HG03103 (cell line): Measurements from ENCODE around the gene P3H3.

ENCODE experiments used
- ATAC-seq: cut with Tn5 transposase; IDR thresholded peaks from one replicate; pipeline ENCODE4 v1.9.1; 2021; ENCODE audit warnings: low read depth; ENCODE audit not compliant: unreplicated experiment

The P3H3 gene

DNA sequence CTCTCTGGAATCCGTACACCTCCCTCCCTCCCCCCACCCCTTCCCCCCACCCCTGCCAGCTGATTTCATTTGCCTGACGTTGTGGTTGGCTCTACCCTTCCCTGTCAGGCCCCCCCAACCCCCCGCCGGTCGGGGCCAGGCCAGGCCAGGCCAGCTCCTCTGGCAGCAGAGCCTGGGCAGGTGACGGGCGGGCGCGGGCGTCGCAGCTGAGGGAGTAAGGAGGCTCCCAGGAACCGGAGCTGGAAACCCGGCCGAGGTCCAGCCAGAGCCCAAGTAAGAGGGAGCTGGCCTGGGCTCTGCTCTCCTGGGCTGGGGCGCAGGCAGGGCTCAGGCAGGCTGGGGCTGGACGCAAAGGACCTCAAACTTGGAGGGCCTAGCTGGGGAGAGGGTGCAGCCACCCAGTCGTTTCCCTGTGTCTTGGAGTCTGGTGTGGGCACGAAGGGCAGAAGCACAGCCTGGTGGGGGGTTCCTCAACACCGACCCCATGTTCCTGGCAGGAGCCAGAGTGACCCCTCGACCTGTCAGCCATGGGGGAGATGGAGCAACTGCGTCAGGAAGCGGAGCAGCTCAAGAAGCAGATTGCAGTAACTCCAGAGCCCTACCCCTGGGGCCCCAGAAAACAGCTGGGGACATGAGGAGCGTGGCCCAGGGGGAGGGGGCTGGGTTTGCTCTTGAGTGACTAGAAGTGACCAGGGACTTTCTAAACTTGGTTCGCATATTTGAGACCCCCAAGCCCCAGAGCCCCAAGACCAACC lies 12.7 kb downstream of the P3H3 start, which contains the start of gene GNB3:
Gene GNB3, plus strand, starts transcription at position 165 of the 755 bp plus-strand sequence. Its CDS starts 363 bp downstream, at position 528.
- no peak for ATAC-seq

DNA sequence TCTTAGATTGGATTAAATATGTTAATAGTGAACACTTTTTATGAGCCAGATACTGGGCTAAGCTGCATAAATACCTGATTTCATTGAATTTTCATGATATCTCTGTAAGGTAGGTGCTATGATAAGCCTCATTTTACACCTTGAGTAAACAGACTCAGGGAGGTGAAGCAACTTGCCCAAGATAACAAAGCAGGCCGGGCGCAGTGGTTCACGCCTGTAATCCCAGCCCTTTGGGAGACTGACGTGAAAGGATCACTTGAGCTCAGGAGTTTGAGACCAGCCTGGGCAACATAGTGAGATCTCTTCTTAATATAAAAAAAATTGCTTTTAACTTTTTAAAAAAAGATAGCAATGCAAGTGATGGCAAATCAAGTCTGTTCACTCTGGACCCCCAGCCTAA lies 13.9 kb downstream of the P3H3 start:
- ATAC-seq: no peak

DNA sequence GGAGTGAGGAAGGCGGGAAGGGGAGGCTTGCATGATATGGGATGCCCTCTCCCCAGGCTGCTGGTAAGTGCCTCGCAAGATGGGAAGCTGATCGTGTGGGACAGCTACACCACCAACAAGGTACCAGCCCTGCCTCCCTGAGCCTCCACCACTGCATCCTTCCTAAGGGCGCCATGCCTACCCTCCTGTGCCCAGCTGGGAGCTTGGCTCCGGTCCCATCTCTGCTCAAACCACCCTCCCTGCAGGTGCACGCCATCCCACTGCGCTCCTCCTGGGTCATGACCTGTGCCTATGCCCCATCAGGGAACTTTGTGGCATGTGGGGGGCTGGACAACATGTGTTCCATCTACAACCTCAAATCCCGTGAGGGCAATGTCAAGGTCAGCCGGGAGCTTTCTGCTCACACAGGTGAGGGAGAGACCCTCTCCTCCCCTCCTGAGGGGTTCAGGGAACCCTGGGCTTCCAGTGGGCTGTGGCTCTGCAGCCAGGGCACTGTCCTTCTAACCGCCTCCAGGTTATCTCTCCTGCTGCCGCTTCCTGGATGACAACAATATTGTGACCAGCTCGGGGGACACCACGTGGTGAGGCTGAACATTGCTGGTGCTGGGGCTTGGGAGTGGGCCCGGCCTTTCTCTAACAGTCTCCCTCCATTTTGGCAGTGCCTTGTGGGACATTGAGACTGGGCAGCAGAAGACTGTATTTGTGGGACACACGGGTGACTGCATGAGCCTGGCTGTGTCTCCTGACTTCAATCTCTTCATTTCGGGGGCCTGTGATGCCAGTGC lies 15.1 kb downstream of the P3H3 start:
- no peak for ATAC-seq

DNA sequence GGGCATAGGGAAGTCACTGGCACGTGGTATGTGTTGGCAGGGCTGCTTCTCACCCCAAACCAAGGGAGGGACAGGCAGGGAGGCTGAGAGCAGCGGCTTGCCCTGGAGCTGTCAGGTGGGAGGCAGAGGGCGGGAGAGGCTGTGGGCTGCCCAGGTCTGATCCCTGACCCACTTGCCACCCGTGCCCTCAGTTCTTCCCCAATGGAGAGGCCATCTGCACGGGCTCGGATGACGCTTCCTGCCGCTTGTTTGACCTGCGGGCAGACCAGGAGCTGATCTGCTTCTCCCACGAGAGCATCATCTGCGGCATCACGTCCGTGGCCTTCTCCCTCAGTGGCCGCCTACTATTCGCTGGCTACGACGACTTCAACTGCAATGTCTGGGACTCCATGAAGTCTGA lies 17.2 kb downstream of the P3H3 start:
- no peak for ATAC-seq

DNA sequence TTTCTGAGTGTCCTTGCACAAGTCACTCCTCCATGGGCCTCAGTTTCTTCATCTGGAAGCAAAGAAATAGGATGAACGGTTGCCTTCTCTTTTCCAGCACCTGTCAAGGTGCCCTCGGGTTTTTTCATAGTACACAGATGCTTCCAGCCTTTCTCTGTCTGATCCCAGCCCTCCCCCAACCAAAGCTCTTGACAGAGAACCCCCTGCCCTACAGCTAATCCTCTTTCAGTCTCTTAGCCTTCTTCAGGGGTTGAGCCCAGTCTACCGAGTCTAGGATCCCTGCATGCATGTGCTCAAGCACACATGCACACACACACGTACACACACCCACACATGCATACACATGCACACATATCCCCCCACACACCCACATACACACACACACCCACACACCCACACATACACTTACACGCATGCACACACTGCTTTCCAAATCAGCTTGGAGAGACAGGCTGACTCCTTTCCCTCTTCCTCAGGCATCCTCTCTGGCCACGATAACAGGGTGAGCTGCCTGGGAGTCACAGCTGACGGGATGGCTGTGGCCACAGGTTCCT lies 18.2 kb downstream of the P3H3 start:
- no peak for ATAC-seq

DNA sequence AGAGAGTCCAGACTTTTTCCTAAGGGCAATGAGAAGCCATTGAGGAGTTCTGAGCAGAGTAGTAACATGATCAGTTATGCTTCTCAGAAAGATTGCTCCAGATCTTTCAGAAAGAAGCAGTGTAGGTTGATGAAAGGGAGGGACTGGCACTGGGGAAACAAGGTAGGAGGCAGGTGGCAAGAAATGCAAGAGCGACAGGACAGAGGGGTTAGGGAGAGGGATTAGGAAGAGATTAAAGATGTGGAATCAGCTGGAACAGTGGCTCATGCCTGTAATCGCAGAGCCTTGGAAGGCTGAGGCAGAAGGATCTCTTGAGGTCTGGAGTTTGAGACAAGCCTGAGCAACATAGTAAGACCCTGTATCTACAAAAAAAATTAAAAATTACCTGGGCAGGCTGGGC lies 19.5 kb downstream of the P3H3 start:
- no peak for ATAC-seq

DNA sequence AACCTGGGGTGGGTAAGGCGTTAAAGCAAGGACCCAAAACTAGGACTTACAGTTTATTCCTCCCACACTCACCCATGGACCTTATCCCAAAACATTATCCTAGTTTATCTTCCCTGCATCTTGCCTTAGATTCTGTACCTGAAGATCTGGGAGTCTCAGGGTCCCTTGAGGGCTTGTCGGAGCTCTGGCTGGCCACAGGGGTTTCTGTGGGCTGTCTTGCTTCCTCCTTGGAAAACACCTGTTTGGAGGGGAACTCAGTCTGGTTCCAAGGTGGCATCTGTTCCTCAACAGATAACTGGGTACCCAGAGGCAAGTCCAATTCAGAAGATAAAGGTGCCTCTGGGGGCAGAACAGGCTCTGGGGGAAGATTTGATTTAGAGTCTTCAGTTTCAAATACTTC lies 21.2 kb downstream of the P3H3 start:
- ATAC-seq: no peak

DNA sequence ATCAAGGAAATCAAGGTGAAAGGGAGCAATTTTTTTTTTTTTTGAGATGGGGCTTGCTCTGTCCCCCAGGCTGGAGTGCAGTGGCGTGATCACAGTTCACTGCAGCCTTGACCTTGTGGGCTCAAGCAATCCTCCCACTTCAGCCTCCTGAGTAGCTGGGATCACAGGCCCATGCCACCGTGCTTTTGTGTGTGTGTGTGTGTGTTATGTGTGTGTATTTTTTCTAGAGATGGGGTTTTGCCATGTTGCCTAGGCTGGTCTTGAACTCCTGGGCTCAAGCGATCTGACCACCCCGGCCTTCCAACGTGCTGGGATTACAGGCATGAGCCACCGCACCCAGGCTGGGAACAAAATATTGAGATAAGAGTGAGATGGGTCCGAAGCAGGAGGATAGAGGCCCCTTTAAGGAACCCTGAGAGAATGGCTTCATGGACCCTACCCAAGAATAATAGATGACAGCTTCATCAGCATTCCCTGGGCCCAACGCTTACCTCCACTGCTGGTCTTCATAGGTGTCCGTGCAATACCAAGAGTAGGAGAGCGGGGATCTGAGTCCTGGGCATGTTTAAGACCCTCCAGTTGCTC lies 21.9 kb downstream of the P3H3 start:
- ATAC-seq: no peak

DNA sequence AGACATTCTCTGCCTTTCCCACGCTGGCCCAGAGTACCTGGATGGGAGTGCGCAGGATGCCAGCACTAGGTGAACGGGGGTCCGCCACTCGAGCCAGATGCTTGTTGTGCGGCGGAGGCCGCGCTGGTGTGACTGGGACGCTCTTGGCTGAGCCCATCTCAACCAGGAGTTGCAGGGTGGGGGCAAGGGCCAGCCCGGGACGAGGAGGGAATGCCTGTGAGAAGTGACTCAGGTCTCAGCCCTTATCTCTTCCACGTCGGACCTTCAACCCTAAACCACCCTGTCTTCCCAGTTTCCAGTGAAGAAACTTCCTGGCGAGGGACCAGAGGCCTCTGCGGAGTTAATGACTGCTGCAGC lies 22.6 kb downstream of the P3H3 start:
- ATAC-seq: no peak

DNA sequence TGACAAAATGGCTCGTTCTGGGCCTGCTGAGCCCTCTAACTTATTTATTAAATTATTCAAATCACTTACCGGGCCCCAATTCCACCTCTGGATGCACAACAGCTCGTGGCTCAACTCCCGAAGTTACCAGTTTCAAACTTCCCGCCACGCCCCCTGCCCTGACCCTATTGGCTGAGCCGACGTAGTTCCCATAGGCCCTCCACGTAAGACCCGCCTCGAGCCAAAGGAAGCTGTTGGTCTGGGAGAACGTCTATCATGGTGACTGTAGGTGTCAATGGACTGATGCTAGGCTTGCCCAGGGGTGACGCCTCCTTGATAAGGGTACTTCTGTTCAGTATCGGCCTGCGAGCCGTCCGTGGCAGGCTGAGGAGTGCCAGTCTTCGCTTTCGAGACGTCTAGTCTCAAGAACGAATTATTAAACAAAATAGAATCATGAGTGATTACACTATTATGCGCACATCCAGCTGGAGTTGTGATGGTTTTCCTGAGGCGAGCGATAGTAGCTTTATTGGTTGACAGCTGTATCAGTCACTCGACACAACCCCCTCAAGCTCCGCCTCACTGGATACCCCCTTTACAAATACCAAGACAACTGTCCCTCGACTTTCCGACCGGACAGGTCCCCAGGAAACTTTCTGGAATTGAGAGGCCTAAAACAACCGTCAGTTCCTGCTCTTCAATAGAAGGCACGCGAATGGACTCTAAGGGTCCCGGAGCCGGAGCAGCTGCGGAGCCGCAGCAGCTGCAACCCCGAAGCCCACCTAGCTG lies 23.1 kb downstream of the P3H3 start, which contains the start of gene CDCA3:
Gene CDCA3, minus strand, starts transcription at position 134 of the 768 bp plus-strand sequence. CDS start 334 bp downstream, outside the sequence.
- peak; percentile 43 for ATAC-seq

DNA sequence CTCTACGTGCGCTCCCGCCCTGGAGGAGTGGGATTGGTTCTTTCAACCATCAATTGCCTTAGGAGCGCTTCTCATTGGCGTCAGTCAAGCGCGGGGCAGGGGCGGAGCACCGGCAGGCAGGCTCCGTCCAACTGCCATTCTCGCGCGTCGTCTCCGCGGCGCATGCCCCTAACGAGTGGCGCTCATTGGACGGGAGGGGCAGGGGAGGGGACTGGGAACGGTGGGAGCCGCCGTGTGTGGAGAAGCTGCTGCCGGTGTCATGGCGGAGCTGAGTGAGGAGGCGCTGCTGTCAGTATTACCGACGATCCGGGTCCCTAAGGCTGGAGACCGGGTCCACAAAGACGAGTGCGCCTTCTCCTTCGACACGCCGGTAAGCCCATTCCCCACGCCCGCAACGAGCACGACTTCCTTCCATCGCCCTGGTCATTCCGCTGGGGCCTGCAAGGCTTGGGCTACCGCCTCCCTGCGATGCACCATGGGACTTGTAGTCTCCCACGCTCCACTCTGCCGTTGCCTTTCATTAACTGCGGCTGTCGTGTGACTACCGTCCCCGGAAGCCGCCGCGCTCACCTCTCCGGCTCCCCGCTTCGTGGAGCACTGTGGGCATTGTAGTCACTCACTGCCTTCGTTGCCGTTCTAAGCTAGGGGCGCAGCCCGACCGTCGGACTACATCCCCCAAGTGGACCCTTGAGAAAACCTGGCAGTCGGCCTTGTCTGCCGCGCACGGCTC lies 23.9 kb downstream of the P3H3 start, which contains the start of gene USP5:
Gene USP5, plus strand, starts transcription at position 230 of the 730 bp plus-strand sequence. Its CDS starts 30 bp downstream, at position 260.
- ATAC-seq: peak; percentile 68

DNA sequence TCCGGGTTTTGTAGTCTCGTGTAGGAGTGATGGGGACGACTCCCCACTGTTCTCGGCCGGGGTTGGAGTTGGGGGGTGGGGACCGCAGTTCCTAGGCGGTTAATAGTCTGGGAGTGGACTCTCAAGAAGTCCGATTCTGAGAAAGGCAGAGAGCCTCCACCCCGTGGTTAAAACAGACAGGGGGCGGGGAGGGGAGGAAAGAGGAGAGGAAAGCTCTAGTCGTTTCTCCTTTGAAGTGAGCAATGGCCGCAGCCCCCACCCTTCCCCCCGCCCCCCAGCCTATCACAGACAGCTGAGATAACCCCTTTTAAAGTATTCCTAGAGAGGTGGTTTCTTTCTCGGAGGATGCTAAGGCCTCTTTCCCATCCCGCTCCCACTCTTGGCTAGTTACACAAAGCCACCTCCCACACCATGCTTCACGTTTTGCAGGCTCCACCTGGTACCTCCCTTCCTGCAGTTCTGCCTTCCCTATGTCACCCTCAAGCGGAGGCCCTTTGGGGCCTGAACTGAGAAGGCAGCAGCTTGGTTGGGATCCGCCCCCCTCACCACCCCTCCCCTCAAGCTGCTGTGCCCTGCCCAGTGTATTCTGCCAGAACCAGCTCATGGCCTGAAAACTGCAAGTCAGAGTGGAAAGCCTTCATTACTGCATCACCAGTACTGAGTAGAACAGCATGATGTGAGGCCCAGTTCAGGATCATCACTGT lies 24.6 kb downstream of the P3H3 start:
- ATAC-seq: no peak

DNA sequence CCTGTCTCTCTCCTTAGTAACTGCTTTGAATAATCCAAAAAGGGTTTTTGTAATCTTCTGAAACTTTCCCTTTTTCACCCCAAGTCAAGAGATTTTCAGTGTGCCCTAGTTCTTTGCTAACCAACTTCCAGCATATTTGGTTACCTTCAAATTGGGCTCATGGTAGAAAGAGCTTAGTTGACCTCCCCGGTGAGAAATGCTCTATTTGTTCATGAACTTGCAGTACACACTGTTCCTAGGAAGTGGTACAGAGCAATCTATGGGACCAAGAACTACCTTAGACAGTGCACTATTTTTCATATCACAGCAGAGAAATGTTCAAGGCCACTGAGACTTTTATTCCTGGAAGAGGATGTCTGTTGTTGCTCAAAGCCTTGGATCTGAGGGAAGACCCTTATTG lies 25.4 kb downstream of the P3H3 start:
- ATAC-seq: no peak

DNA sequence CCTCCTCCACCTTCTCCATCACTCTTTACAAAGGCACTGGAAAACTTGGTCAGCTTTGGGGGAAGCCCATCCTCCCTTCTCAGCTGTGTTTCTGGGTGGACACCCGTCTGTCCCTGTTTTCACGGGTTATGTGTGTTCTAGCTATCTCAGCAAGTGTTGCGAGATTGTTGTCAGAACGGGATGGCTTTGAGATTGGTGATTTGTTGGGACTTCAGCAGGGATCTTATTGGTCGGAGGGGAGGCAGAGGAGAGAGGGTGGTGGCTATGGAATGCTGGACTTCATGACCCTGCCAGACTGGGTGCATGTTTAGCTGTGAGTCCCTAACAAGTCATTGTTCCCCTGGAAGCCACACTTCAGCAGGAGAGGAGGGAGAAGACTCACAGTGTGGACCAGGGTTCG lies 25.8 kb downstream of the P3H3 start:
- ATAC-seq: no peak

DNA sequence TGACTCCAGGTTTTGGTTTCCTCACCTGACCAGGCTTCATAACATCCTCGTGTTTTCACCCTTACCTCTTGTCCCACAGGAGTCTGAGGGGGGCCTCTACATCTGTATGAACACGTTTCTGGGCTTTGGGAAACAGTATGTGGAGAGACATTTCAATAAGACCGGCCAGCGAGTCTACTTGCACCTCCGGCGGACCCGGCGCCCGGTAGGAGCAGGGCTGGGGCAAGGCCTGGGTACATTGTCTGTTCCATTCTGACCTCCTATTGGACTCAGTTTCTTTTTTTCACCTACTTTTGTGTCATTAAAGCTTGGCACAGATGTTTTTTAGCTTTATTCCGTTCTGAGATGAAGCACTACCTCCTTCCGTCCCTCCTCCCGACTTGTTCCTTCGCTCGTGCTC lies 27.1 kb downstream of the P3H3 start:
- ATAC-seq: no peak

DNA sequence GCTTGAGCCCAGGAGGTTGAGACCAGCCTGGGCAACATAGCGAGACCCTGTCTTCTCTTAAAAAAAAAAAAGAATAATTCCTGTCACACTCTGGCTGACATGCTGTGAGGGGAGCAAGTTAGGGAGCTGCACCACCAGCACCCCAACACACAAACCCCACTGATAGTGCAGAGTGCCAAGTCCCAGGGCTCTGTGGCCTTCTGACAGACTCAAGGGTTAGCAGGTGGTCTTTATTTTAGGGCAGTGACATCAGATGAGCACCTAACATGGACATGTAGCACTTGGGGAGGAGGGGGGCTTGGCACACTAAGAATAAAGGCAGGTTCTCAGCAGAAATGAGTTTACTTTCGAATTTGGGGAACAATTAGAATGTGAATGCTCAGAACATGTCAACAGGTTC lies 30.6 kb downstream of the P3H3 start:
- ATAC-seq: no peak

DNA sequence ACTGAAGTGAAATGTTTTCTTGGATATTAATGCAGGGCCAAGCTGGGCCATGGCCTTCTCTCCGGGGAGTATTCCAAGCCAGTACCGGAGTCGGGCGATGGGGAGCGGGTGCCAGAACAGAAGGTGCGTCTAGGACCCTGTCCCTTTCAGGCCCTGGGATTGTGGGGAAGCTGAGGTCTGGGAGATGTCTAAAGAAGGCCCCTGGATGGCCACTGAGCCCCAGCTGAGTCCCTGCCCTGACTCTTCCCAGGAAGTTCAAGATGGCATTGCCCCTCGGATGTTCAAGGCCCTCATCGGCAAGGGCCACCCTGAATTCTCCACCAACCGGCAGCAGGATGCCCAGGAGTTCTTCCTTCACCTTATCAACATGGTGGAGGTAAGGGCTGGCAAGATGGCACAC lies 31.9 kb downstream of the P3H3 start:
- no peak for ATAC-seq

DNA sequence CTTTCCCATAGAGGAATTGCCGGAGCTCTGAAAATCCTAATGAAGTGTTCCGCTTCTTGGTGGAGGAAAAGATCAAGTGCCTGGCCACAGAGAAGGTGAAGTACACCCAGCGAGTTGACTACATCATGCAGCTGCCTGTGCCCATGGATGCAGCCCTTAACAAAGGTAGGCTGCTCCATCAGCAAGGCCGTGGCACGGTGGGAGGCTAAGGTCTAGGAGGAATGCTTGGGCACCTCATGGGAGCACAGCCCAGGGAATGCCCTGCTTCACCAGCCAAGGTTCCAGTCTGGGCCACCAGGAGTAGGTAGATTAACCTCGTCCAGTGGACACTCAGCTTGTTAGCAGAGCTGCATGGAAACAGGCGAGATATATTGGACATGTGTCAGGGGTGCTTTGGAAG lies 32.7 kb downstream of the P3H3 start:
- no peak for ATAC-seq

DNA sequence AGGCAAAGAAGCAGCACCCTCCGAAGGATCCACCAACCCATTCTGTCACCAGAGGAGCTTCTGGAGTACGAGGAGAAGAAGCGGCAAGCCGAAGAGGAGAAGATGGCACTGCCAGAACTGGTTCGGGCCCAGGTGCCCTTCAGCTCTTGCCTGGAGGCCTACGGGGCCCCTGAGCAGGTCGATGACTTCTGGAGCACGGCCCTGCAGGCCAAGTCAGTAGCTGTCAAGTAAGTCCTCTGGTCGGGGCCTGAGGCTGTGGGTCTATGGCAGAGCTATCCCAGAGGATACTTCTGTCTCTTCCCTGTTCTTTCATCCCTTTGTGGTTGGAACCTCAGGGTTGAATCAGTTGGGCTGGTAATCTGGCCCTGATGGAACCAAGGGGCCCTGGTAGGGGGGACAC lies 33.2 kb downstream of the P3H3 start:
- ATAC-seq: no peak
